NOMO-1 treated with DMSO at 0.1 percent for 48 hours (cell line): ENCODE data around the gene MKKS.

Experiments
- DNase-seq: peaks from one replicate; lab custom pipeline; 2025; ENCODE audit not compliant: unreplicated experiment; lab: John Stamatoyannopoulos, UW

The MKKS gene

DNA sequence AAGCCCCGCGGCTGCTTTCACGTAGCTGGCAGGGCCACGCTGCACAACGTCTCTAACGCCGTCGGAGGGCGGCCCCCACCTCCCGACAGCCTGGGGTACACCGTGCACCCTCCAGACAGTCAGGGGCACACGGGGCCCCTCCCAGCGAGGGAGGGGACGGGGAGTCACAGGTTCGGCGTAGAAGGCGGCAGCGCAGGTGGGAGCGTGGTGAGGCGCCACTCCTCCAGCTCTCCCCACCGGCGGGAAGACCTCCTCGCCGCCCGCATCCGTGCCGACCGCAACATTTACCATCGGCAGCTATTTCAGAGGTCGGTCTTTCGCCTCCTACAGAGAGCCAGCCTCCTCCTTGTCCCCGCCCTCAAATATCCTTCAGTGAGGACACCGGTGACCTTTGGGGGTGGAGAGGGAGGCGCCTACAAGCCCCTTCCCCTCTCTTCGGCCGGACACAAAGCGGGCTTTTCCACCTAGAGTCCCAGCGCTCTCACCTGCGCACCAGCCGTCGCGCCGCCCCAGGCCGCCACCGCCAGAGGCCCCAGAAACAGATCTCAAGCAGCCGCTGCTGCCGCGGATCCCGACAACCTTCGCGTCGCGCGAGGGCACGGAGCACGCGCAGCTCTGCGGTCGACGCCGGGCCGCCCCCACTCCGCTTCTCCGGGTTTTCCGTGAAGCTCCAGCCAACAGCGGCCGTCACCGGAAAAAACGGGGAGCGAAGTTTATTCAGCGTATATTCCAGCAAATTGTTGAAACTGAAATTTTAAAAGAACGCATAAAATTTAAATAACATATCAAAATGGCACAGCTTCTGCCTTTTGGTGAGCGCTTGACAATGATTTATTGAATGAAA lies at the start of gene MKKS:
MKKS (minus strand) TSS at position 600 of the 844 bp plus-strand sequence. CDS start 20,708 bp downstream, outside the sequence.
- DNase-seq = peak; percentile 76

GRCh38 chr20:10483691-10484090 lies 49.7 kb upstream of the MKKS start:
- DNase-seq = no peak

DNA sequence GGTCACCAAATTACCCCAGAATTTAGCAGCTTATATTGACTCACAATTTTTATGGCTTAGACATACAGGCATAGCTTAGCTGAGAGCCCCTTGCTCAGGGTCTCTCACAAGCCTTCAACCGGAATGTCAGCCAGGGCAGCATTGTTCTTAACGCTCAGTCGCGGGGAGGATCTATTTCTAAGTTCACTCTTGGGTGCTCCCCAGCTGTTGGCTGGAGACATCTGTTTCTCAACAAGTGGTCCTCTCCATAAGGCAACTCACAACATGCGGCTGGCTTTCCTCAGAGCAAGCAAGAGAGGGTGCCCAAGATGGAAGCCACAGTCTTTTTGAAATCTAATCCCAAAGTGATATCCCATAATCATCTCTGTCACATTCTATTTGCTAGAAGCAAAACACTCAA lies 47.7 kb upstream of the MKKS start:
- no peak for DNase-seq

DNA sequence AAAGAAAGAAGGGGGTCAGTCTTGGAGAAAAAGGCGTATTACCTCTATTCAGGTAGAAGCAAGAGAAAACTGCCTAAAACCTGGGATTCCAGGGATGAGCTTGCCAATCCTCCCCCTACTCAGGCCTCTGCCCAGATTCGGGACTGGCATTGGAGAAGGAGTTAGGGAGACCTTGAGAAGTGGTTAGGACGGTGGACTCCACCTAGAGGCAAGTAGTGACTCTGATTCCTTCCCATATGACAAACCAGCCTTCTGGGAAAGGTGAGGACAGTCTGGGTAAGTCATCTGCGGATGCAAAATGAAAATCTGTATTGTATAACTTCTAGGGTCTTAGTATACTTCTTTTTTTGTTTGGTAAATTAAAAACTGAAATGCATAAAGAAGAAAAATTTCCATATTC lies 44.9 kb upstream of the MKKS start:
- DNase-seq = no peak

DNA sequence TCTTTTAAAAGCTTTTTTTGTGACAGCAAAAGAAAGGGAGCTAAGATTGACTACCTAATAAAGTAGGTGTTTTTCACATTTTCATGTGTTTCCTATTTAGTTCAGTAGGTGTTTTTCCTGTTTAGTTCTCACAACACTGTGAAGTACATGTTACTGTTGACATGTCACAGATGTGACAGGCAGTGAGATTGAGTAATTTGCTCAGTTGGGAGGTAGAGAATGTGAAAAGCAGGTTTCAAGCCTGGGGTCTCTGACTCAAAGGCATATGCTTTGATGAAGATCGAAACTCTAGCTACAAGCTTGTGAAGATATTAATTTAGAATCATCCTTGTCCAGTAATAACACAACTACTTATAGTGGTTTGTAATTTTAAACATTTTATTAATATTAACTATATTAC lies 44.2 kb upstream of the MKKS start:
- no peak for DNase-seq

DNA sequence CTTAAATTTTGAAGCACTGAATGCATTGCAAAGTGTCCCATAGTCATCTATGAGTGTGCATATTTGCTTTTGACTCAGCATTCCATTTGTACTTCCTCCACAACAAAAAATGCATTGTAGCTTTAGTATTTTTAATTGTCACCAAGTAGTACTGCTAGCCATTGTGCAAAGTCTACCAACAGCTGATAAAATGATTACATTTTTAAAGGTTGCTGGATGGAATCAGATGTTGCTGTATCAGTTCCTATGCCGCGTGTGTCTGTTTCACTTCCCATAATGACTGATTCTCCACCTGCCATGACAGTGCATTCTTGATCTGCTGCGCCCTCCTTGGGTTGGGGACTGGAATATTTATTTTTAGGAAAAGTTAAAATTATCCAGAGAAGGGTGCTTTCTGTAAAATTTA lies 42.3 kb upstream of the MKKS start:
- peak; percentile 90 for DNase-seq

GRCh38 chr20:10475225-10475624 lies 41.2 kb upstream of the MKKS start:
- DNase-seq = no peak

GRCh38 chr20:10474606-10475184 lies 40.7 kb upstream of the MKKS start:
- no peak for DNase-seq

GRCh38 chr20:10472871-10473270 lies 38.8 kb upstream of the MKKS start:
- DNase-seq = no peak

GRCh38 chr20:10470276-10470675 lies 36.3 kb upstream of the MKKS start:
- DNase-seq = no peak

DNA sequence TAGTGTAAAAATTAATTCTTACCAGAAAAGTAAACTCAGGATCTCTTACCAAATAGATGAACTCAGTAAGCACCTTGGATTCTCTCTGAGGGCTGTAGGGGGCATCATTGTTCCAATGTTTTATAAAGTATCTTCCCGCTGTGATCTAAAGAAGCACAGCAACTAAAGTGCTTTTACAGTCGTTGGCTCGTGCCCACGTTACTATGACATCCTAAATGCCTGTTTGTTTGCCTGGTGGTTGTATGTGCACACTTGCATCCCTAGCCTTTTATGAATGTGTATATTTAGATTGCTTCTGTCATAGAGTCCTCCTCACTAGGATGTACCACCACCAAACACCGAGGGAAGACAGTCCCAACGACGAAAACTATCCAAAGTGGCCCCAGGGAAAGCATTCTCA lies 35.6 kb upstream of the MKKS start:
- peak; percentile 79 for DNase-seq

DNA sequence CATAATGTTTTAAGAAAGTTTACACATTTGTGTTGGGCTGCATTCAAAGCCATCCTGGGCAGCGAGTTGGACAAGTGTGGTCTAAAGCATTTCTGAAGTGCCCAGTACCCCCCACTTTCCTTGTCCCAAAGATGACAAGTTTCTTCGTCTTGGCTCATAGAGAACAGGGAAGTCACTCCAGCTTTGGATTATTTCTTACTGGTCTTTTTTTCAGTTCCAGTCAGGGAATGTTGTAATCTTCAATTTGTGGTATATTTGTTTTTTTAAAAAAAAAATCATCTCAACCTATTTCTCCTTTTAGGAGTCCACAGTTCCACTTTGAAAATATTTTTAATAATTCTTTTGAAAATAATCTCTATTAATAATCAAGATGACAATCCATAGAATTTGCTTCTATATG lies 35.0 kb upstream of the MKKS start:
- no peak for DNase-seq

DNA sequence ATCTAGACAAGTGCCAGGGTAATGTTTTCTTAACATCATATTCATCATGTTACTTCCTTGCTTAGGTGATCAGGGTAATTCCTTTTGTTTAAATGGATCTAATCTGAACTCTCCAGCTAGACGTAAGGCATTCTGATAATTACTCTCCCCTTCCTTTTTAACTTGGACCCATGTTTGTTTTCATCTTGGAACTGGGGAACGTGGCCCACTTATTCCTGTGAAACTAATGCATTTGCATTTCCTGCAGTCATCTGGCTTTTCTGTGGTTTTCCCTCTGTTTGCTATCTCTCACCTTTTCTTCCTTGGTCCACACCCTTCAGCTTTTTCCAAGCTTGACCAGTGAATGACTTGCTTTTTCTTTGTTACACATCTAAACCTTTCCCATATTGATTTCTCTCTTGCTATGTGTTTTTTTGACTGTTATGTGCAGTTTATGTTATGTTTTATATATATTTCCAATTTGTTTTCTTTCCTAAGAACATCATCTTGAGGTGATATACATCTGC lies 34.4 kb upstream of the MKKS start:
- no peak for DNase-seq

GRCh38 chr20:10467681-10468339 lies 33.8 kb upstream of the MKKS start:
- no peak for DNase-seq

- no peak for DNase-seq
These were observed 32.8 kb upstream of the MKKS start for GRCh38 chr20:10466855-10467254.

DNA sequence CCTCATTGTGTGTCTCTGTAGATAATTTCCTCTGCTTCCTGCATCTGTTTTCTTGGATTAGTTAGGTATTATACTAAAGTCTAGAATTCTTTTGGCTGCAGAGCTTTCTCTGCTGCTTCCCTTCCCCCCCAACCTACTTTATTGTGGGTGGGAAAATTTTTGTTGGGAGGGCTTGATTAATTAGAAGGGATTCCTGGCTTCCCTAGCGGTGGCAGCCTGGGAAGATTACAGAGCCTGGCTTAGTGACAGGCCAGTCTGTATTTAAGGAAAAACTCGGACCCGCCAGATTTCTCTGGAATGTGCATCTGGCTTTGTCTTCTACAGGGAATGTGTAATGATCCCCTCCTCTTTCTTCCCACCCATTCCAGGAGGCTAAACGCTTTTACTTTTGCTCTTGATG lies 32.3 kb upstream of the MKKS start:
- DNase-seq = no peak

- no peak for DNase-seq
These were observed 31.1 kb upstream of the MKKS start for GRCh38 chr20:10465135-10465534.

GRCh38 chr20:10463622-10464021 lies 29.6 kb upstream of the MKKS start:
- no peak for DNase-seq

- no peak for DNase-seq
These were observed 28.5 kb upstream of the MKKS start for GRCh38 chr20:10462516-10462915.

- DNase-seq = no peak
These were observed 27.5 kb upstream of the MKKS start for GRCh38 chr20:10461495-10461894.

GRCh38 chr20:10454151-10454750 lies 20.2 kb upstream of the MKKS start:
- no peak for DNase-seq

DNA sequence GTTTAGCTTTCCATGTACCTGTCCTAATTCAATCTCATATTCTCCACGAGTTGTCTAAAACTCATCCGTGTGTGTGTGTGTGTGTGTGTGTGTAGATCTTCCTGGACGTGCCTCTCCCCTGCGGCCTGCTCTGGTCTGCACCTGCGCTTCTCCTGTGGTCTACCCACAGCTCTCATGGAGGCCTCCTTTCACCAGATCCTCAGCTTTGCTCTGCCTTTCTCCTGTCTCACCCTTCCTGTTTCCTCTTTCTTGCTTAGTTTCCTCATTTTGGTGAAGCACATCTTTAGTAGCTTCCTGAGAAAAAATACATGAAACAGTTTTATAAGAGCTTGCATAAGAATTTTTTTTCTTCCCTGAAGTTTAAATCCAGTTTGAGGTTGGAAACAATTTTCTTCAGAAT lies 19.2 kb upstream of the MKKS start:
- DNase-seq = peak; percentile 95
